GM18505 (cell line): ENCODE data around the gene THSD4.

Source experiments
- ATAC-seq: cut with Tn5 transposase; IDR thresholded peaks from one replicate; pipeline ENCODE4 v1.9.1; 2021; ENCODE audit not compliant: unreplicated experiment
- POLR2A ChIP-seq: IDR thresholded peaks from 4 replicates; pipeline ENCODE4 v1.6.1; 2011; ENCODE audit warnings: borderline replicate concordance; ENCODE audit not compliant: insufficient read depth, insufficient read length; ENCODE audit errors: extremely low read depth

The THSD4 gene

GRCh38 chr15:71565631-71566160 lies 450.4 kb downstream of the THSD4 start:
- no peak for TF ChIP-seq POLR2A
- no peak for ATAC-seq

GRCh38 chr15:71566226-71566625 lies 451.0 kb downstream of the THSD4 start:
- TF ChIP-seq POLR2A: no peak
- no peak for ATAC-seq

GRCh38 chr15:71567173-71567572 lies 451.9 kb downstream of the THSD4 start:
- ATAC-seq: no peak
- no peak for TF ChIP-seq POLR2A

- no peak for TF ChIP-seq POLR2A
- no peak for ATAC-seq
These were observed 453.0 kb downstream of the THSD4 start for GRCh38 chr15:71568227-71568626.

DNA sequence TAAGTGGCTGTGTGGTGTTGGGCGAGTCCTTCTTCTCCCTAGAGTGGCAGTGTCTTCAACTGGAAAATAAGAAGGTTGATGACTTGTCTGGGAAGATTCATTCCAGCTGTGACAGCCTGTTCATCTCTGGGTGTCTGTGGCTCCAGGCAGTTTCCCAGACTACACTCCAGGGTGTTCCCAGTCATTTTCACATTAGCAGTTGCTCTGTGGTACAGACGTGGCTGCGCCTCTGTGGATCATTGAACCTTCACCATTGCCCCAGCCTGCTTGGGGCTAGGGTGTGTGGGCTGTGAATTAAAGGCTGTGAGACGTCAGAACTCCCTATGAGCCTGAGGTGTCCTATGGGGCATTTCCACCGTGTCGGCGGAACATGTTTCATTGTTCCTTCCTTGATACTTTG lies 455.5 kb downstream of the THSD4 start:
- TF ChIP-seq POLR2A: no peak
- ATAC-seq: no peak

GRCh38 chr15:71571641-71572040 lies 456.4 kb downstream of the THSD4 start:
- no peak for TF ChIP-seq POLR2A
- no peak for ATAC-seq

DNA sequence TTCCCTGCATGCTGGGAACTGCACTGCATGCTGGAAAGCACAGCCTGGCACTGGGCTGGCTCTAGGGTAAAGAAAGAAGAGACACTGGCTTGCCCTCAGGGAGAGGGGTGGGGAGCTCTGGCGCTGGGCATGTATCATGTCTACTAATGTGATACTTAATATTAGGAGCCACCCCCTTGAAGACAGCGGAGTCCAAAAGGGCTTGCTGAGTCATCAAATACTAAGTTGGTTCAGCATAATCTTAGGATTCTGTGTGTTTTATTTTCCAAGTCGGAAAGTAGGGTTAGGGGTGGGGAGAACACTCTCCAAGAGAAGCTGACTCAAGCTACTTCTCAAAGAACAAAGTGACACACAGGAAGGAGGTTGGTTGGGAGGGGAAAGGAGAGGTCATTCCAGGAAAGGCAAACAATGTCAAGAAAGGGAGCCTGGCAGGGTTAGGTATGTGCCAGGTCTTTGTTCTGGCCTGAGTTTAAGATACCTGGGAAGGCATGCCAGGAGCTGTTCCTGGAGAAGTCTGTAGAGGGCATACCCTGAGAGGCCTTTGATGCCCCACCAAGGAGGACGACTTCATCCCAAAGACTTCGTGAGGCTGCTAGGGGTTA lies 457.3 kb downstream of the THSD4 start:
- ATAC-seq: no peak
- TF ChIP-seq POLR2A: no peak

- no peak for TF ChIP-seq POLR2A
- ATAC-seq: no peak
These were observed 458.3 kb downstream of the THSD4 start for GRCh38 chr15:71573599-71573998.

GRCh38 chr15:71575474-71576045 lies 460.3 kb downstream of the THSD4 start:
- no peak for TF ChIP-seq POLR2A
- no peak for ATAC-seq

DNA sequence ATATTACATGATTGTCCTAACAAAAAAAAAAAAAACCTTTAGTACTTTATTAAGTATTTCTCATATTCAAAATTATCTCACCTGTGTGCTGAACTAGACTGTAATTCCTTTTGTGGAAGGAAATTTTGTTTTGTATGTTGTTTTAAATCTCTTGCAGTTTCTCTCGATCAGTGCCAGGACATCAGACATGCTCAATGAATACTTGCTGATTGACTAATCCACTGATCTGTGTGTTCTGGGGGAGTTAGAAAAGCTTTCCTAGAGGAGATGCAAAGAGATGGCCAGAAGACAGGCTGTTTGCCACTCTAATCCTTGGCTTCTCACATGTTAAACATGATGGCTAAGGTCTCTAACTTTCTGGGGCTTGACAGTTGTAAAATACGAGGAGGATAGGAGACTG lies 461.8 kb downstream of the THSD4 start:
- ATAC-seq: no peak
- TF ChIP-seq POLR2A: no peak

DNA sequence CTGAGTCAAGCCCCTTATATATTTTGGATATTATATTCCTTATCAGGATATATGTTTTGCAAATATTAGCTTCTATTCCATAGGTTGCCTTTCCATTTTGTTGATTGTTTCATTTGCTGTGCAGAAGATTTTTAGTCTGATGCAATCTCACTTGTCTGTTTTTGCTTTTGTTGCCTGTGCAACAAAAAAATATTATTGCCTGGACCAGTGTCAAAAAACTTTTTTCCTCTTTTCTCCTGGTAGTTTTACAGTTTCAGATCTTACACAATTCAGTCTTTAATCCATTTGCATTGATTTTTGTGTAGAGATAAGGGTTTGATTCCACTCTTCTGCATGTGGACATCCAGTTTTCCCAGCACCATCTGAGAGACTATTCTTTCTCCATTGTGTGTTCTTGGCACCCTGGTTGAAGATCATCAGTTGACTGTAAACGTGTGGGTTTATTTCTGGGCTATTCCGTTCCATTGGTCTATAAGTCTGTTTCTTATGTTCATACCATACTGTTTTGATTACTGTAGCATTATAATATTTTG lies 466.2 kb downstream of the THSD4 start:
- no peak for ATAC-seq
- TF ChIP-seq POLR2A: no peak

DNA sequence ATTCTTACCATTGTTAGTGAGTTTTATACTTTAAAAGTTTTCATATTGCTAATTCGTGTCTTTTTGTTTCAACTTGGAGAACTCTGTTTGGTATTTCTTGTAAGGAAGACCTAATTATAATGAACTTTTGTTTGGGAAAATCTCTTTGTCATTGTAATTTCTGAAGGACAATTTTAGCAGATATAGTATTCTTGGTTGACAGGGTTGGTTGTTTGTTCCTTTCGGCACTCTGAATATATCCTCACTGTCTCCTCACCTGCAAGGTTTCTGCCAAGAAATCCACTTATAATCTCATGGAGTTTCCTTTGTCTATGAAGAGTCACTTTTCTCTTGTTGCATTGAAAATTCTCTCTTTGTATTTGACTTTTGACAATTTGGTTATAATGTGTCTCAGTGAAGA lies 469.9 kb downstream of the THSD4 start:
- no peak for ATAC-seq
- no peak for TF ChIP-seq POLR2A

- TF ChIP-seq POLR2A: no peak
- no peak for ATAC-seq
These were observed 471.2 kb downstream of the THSD4 start for GRCh38 chr15:71586463-71586862.

DNA sequence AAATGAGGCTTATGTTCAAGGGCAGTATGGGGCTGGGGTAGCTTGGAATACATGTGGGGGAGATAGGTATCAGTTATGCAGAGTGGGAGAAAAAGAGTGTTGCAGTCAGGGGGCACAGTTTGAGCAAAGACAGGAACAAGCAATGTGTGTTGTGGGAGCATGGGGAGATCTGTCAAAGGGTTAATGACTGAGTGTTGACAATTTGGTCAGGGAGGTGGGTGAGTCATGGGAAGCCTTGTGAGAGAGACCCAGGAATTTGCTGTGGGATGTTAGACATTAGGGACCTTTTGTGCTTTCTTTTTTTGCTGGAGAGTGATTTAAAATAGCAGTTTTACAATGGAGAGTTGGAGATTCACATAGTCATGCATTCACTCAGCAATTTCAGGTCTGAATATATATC lies 473.5 kb downstream of the THSD4 start:
- no peak for ATAC-seq
- no peak for TF ChIP-seq POLR2A

- no peak for ATAC-seq
These were observed 475.8 kb downstream of the THSD4 start for GRCh38 chr15:71591057-71591456.

DNA sequence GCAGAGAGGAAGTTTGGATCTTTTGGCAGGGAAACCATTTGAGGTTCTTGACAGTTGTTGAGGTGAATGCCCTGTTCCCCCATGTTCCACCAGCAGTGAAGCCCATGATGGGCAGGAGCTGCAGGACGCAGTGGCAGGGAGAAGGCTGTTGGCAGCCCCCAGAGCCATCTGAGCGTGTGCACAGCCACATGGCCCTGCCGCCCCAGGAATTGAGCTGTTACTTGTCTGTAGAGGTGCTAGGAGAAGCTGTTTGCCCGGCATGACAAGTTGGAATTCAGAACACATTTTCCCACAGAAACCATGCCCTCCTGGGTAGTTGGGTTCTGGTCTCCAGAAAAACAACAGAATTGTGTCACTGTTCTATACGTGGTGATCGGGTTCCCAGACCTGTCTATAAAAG lies 476.9 kb downstream of the THSD4 start:
- TF ChIP-seq POLR2A: no peak
- ATAC-seq: no peak

More at GRCh38 chr15:71591057-71591456, 475.8 kb downstream of the THSD4 start:
- TF ChIP-seq POLR2A: no peak
